SJCRH30 (cell line): ENCODE results near the gene GPR39. TPM values are rescaled to one million over a fixed set of nuclear protein-coding genes. Genes with fewer than 3 reads are reported as not detected.

Source experiments
- DNase-seq, 2 experiments: peaks; one replicate each; pipeline ENCODE4 v3.0.0-alpha.2; 2015 to 2020
- H3K27ac ChIP-seq: fragments of 250-450 bp; sonication (Bioruptor Pico); 2 replicates; pipeline ENCODE4 v1.5.1; 2020; ENCODE audit warnings: mild to moderate bottlenecking, moderate library complexity
- H3K27me3 ChIP-seq: fragments of 250-450 bp; sonication (Bioruptor Pico); 2 replicates; pipeline ENCODE4 v1.5.1; 2020; ENCODE audit warnings: mild to moderate bottlenecking, moderate library complexity
- H3K36me3 ChIP-seq: fragments of 250-450 bp; sonication (Bioruptor Pico); 2 replicates; pipeline ENCODE4 v1.5.1; 2020; ENCODE audit warnings: mild to moderate bottlenecking, moderate library complexity
- H3K4me1 ChIP-seq: fragments of 250-450 bp; sonication (Bioruptor Pico); 2 replicates; pipeline ENCODE4 v1.5.1; 2020; ENCODE audit warnings: mild to moderate bottlenecking, moderate library complexity
- H3K4me3 ChIP-seq: fragments of 250-450 bp; sonication (Bioruptor Pico); 2 replicates; pipeline ENCODE4 v1.5.1; 2020; ENCODE audit warnings: mild to moderate bottlenecking, moderate library complexity
- H3K9me3 ChIP-seq: fragments of 250-450 bp; sonication (Bioruptor Pico); replicated peaks from 2 replicates; pipeline ENCODE4 v1.5.1; 2020; ENCODE audit warnings: mild to moderate bottlenecking, moderate library complexity
- total RNA-seq: library from RNA; depleted of rRNA; stranded (reverse); fragments of >200 nt; shearing (Covaris generic); gene quantifications from 2 replicates; pipeline ENCODE4 v1.2.3, GENCODE V29; 2014

The GPR39 gene
- total RNA-seq, 1 experiment from 2014 or later: 0.16 TPM

DNA sequence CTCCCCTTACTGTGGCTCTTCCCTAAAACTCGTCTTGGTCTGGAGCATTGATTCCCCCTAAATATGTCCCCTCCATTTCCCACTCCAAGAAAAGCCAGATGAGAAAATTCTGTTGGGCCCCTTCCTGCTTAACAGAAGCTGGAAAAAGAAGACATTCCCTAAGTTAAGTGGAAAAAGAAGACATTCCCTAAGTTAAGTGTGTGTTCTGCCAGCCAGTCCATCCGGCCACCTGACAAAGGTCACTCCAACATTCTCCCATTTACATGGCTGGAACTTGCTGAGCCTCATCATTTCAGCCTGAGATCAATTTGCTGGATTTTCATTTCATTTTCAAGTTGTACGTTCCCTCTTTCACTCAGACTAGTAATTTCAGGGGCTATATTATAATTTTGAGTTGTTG is 201.4 kb downstream of the GPR39 start:
- no peak for DNase-seq
- Histone ChIP-seq H3K27ac (no peak overlapping the region), H3K4me3 (no peak overlapping the region), H3K4me1 (no peaks in the 10 kb centered on the region), H3K36me3 (no peaks in the 10 kb centered on the region), H3K9me3 (no peaks in the 10 kb centered on the region), H3K27me3 (no peaks in the 10 kb centered on the region)

DNA sequence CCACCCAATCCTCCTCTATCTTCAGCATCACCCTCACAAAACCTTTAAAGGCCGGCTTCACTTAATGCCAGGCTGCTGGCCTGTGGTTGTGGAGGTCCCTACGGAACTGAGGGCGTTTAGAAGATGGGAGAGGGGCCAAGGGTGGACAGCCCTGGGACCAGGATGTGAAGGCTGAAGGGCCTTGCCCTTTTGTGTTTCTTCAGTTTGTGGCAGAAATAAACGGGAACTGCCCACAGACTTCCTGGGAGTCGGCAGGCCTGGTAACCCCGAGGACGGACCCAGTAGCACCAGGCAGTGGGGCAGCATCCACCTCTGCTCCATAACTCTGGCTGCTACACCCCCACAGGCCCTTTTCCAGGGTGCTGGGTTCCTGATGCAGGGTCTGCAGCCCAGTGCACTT is 202.1 kb downstream of the GPR39 start:
- no peaks in the 10 kb centered on the region for H3K27me3 ChIP-seq
- no peak overlapping the region for H3K27ac ChIP-seq
- H3K4me1 ChIP-seq: no peaks in the 10 kb centered on the region
- no peaks in the 10 kb centered on the region for H3K9me3 ChIP-seq
- no peak overlapping the region for H3K4me3 ChIP-seq
- DNase-seq: no peak
- no peaks in the 10 kb centered on the region for H3K36me3 ChIP-seq

DNA sequence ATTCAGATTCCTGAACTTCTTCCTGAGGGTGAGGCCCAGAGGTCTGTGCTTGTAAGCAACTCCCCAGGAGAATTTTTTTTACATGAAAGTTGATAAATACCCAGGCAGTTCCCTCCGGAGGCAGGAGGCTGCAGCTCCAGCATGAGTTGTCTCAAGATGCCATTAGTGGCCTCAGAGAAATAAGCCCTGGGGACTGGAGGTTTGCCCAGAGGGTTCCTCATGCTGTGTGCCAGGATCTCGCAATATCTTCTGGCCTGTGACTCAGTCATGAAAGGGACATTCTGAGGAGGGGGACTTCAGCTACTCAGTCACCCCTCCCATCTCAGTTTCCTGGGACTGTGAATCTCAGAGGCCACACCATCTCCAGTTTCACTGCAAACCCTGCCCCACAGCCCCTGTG is 203.5 kb downstream of the GPR39 start:
- no peaks in the 10 kb centered on the region for H3K4me1 ChIP-seq
- H3K9me3 ChIP-seq: no peaks in the 10 kb centered on the region
- H3K36me3 ChIP-seq: no peaks in the 10 kb centered on the region
- no peak overlapping the region for H3K4me3 ChIP-seq
- H3K27me3 ChIP-seq: no peaks in the 10 kb centered on the region
- no peak overlapping the region for H3K27ac ChIP-seq
- DNase-seq: no peak

DNA sequence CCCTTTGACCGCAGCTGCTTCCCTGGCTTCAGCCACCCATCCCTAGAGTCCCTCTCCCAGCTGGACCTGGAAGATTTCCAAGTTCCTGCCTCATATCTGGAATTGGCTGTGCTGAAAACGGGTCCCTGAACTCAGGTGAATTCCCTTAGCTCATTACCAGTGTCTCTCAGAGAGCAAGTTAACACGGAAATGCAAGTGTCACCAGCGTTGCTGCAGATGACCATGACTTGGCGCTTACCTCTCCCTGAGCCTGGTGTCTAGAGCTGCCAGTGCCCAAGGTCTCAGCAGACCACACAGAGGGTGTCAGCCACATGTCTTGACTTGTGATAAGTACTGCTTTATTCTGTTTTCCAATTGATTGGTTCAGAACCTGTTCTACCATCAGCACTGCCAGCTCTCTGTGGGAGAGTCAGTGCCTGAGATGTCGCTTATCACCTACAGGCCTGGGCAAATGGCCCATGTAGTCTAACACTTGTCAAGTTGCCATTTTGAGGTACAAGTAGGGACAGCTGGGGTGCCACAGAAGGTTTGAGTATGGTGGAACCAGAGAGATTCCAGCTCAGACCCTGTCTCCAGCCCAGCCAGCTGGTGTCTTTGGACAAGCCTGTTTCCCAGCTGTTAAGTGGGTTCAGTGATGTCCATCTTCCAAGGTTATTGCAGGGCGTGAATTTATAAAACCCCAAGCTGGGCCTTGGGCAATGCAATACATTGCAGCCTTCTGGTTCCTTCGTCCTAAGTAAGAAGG is 204.7 kb downstream of the GPR39 start:
- no peaks in the 10 kb centered on the region for H3K36me3 ChIP-seq
- H3K27ac ChIP-seq: no peak overlapping the region
- no peaks in the 10 kb centered on the region for H3K4me1 ChIP-seq
- no peaks in the 10 kb centered on the region for H3K27me3 ChIP-seq
- no peaks in the 10 kb centered on the region for H3K9me3 ChIP-seq
- H3K4me3 ChIP-seq: no peak overlapping the region
- DNase-seq: peak in 1 of 2 experiments; percentile 7

DNA sequence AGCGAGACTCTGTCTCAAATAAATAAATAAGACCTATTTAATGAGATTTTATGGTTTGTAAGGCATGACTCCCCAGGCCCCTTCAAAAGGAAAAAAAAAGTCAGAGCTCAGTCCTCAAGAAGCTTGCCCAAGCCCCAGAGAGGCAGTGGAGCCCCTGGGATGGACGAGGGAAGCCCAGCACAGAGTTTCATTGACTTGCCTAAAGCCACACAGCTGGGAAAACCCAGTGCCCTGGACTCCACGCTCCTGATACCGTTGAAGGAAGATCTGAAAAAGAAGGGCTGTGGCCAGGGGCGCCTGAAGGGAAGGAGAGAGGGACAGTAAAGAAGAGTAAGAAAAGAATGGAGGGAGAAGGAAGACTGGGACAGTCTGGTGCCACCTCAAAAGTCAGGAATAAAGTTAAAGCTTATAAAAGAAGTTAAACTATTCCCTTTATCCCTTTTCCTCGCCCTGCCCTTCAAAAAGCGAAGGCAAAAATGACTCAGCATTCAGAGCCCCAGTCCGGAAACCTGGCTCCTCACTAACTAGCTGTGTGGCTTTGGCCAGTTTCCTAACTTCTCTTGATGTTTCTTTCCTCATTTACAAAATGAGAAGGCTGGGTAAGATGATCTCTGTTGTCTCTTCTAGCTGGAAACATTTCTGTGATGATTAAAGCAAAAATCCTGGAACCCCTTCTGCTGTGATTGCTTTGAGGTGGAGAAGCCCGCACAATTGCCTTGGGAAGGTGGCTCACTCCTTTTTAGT is 206.7 kb downstream of the GPR39 start:
- Histone ChIP-seq H3K36me3 (no peaks in the 10 kb centered on the region), H3K4me1 (no peaks in the 10 kb centered on the region), H3K9me3 (no peaks in the 10 kb centered on the region), H3K27me3 (no peaks in the 10 kb centered on the region; the same call in 1 of the 2 replicates), H3K27ac (no peak overlapping the region), H3K4me3 (no peak overlapping the region)
- DNase-seq: no peak

DNA sequence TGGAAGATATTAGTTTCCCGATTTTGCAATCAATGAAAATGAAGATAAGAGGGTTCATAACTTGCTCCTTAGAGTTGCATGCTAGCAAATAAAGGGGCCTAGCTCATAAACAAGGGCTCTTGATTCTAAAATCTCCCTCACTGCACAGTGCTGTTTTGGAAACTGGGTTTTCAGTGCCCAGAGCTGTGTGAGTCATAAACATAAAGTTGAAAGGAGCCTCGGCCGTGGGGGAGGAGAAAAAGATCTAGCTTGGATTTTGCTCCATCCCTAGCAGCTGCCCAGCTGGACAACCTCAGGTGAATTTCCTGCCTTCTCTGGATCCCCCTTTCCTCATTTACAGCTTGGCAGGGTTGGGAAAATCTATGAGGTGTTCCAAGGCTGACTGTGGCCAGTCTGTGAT is 210.9 kb downstream of the GPR39 start:
- H3K4me3 ChIP-seq: no peak overlapping the region
- no peaks in the 10 kb centered on the region for H3K9me3 ChIP-seq
- H3K36me3 ChIP-seq: no peaks in the 10 kb centered on the region
- H3K27ac ChIP-seq: no peak overlapping the region
- H3K27me3 ChIP-seq: no peaks in the 10 kb centered on the region; the same call in 1 of the 2 replicates
- no peak for DNase-seq
- H3K4me1 ChIP-seq: no peaks in the 10 kb centered on the region

DNA sequence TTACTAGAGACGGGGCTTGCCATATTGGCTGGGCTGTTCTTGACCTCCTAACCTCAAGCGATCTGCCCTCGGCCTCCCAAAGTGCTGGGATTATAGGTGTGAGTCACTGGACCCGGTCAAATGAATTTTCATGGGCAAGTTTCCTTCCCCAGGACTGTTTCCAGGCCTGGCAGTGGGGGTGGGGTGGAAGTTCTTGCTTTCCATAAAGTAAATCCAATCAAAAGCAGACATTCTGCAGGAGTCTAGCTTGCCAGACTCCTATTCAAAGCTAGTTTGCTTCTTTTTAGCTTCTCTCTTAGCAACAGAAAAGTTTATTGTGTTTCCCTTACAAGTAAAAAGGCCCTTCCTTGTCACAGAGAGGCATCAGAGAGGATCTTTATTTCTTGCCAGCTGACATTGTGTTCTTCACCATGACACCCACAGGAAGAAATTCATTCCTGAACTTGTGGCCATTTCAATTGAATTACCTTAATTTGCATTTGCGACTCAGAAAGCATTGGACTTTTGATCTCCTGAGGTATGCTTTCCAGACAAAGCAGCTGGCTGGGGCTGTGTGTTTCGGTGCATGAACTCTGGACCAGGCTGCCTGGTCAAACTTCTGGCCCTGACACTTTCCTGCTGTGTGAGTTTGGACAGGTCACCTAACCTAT is 215.5 kb downstream of the GPR39 start:
- Histone ChIP-seq H3K27ac (no peak overlapping the region), H3K9me3 (no peaks in the 10 kb centered on the region), H3K36me3 (no peaks in the 10 kb centered on the region), H3K4me1 (no peaks in the 10 kb centered on the region), H3K27me3 (no peaks in the 10 kb centered on the region; the same call in 1 of the 2 replicates), H3K4me3 (no peak overlapping the region)
- DNase-seq: no peak

DNA sequence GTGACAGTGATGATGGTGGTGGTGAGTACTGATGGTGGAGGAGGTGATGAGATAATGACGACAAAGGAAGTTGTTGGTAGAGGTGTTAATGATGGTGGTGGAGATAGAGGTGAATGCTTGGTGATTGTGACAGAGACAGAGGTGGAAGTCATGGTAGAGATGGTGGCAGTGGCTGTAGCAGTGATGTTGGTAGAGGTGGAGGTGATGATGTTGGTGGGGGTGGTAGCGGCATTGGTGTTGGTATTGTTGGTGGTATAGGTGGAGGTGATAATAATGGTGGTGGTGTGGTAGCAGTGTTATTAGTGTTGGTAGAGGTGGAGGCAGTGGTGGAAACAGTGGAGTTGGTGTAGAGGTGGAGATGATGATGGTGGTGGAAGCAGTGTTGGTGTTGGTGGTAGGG is 217.0 kb downstream of the GPR39 start:
- H3K27ac ChIP-seq: no peak overlapping the region
- DNase-seq: no peak

DNA sequence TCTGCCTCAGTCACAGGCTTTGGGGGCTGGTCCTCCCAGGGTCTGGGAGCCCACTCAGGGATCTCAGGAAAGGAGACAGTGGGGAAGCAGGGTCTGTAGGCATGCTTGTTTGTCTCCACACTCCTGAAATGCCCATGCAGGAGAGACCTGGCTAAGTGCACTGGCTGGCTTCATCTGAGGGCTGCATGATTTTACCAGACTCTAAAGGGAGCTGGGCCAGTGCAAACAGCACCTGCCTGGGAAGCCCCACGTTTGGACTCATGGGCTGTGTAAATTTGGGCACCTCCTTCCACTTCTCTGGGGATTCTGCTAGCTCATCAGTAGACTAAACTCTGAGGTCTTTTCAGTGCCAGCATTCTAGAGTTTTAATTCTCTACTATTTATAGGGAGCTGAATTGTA is 219.7 kb downstream of the GPR39 start:
- H3K27ac ChIP-seq: no peak overlapping the region

More for the DNA sequence above, 217.0 kb downstream of the GPR39 start:
- Histone ChIP-seq H3K9me3 (no peaks in the 10 kb centered on the region), H3K36me3 (no peaks in the 10 kb centered on the region), H3K4me3 (no peak overlapping the region), H3K27me3 (no peaks in the 10 kb centered on the region), H3K4me1 (no peaks in the 10 kb centered on the region)

DNA sequence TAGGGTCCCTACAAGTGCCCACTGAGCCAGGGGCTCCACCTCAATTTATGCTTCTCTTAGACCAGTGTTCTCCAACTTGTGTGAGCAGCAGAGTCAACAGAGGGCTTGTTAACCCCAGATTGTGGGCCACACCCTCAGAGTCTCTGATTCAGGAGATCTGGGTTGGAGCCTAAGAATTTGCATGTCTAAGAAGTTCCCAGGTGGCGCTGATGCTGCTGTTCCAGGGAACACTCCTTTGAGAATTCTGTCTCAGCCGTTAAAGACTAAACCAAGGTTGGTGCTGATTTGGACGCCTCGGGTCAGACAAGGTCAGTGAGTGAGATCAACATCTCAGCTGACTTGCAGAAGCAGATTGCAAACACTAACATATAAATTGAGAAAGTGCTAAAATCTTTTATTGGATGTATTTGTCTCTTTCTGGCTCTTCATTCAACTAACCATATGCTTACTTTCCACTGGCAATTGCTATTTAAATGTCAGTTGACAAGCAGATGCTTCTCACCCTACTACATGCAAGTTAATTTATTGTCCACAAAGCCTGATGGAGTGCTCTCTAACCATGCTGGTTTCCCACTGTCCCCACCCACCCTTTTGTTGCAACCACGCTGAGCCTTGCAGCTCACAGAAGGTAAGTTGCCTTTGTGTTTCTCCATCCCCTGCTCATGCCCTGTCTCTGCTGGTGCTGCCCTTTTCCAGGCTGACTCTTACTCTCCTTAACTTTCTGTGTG is 221.9 kb downstream of the GPR39 start:
- Histone ChIP-seq H3K36me3 (no peaks in the 10 kb centered on the region), H3K4me1 (no peaks in the 10 kb centered on the region), H3K27me3 (no peaks in the 10 kb centered on the region), H3K4me3 (no peak overlapping the region), H3K9me3 (no peaks in the 10 kb centered on the region), H3K27ac (no peak overlapping the region)
- no peak for DNase-seq

More for the DNA sequence above, 219.7 kb downstream of the GPR39 start:
- DNase-seq: no peak
- H3K9me3 ChIP-seq: no peaks in the 10 kb centered on the region
- no peaks in the 10 kb centered on the region for H3K36me3 ChIP-seq
- no peak overlapping the region for H3K4me3 ChIP-seq
- no peaks in the 10 kb centered on the region for H3K4me1 ChIP-seq
- H3K27me3 ChIP-seq: no peaks in the 10 kb centered on the region

DNA sequence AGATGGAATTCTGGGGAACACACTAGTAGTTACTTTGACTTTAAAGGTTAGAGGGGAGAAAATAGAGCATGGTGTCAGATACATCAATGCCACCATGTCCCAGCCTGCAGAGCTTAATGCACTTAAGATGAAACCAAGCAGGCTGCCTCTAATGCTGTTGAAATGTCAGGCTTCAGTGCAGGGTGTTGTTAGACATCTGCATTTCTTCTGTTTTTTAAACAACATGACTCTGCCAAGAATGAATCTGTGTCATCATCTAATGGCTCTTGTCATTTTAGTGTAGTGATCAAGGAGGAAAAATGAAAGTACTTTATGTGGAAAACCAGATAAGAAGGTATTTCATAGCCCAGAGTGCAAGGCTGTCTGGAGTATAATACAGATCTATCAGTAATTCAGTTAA is 223.5 kb downstream of the GPR39 start:
- DNase-seq: no peak
- Histone ChIP-seq H3K9me3 (no peaks in the 10 kb centered on the region), H3K4me3 (no peak overlapping the region), H3K36me3 (no peaks in the 10 kb centered on the region), H3K27ac (no peak overlapping the region), H3K27me3 (no peaks in the 10 kb centered on the region), H3K4me1 (no peaks in the 10 kb centered on the region)

DNA sequence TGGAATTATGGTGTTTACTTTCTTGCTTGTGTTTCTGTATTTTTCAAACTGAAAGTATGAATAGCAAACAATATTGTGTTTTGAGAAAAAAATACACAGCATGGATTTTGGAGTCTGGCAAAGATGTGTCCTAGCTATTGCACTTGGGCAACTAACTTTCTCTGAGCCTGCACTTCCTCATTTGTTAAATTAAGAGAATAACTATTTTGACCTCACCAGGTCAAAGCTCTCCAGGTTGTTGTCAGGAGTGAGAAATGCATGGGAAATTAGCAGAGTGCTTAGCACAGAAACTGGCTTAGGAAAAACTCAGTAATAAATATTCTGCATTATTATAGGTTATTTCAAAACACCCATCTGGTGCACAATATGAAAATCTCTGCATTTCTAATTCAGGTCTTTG is 225.2 kb downstream of the GPR39 start:
- no peak for DNase-seq
- Histone ChIP-seq H3K9me3 (no peaks in the 10 kb centered on the region), H3K4me1 (no peaks in the 10 kb centered on the region), H3K36me3 (no peaks in the 10 kb centered on the region), H3K4me3 (no peak overlapping the region), H3K27ac (no peak overlapping the region), H3K27me3 (no peaks in the 10 kb centered on the region; the same call in 1 of the 2 replicates)

DNA sequence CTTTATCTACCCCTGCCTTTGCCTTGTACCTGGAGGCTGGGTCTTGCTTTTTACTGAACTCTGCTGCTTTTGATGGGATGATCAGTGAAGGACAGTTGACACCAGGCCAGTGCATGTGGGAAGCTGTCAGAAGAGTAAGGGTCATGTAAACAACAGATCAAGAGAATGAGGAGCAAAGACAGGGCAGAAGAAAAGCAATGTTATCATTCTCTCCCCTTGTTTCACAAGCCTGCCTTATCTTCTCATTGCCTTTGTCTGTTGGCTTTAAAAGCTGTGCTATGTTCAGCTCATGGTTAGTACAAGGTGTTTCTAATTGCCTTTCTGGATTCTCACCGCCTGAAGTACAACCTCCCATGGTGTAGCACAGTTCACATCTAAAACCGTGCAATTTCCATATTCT is 225.8 kb downstream of the GPR39 start:
- H3K4me3 ChIP-seq: no peak overlapping the region
- H3K27me3 ChIP-seq: no peaks in the 10 kb centered on the region; the same call in 1 of the 2 replicates
- no peaks in the 10 kb centered on the region for H3K4me1 ChIP-seq
- no peaks in the 10 kb centered on the region for H3K9me3 ChIP-seq
- no peak for DNase-seq
- no peak overlapping the region for H3K27ac ChIP-seq
- no peaks in the 10 kb centered on the region for H3K36me3 ChIP-seq

DNA sequence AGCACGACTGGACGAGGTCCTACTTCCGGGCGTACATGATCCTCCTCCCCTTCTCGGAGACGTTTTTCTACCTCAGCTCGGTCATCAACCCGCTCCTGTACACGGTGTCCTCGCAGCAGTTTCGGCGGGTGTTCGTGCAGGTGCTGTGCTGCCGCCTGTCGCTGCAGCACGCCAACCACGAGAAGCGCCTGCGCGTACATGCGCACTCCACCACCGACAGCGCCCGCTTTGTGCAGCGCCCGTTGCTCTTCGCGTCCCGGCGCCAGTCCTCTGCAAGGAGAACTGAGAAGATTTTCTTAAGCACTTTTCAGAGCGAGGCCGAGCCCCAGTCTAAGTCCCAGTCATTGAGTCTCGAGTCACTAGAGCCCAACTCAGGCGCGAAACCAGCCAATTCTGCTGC is 228.6 kb downstream of the GPR39 start:
- no peaks in the 10 kb centered on the region for H3K36me3 ChIP-seq
- no peaks in the 10 kb centered on the region; the same call in 1 of the 2 replicates for H3K27me3 ChIP-seq
- no peaks in the 10 kb centered on the region for H3K9me3 ChIP-seq
- no peaks in the 10 kb centered on the region for H3K4me1 ChIP-seq
- no peak for DNase-seq
- H3K27ac ChIP-seq: no peak overlapping the region
- H3K4me3 ChIP-seq: no peak overlapping the region
